CD4-positive, alpha-beta T cell (primary cell): ENCODE data around the gene THAP2. TPM values are rescaled to one million over a fixed set of nuclear protein-coding genes. Genes with fewer than 3 reads are reported as not detected.

Experiments used
- ATAC-seq: fragments of 200-7000 bp; cut with Tn5 transposase; one replicate; pipeline ENCODE4 v1.10.0; 2022; ENCODE audit warnings: mild to moderate bottlenecking; ENCODE audit not compliant: poor library complexity
- CTCF ChIA-PET: fragments of 350-600 bp; sonication (Branson Sonifier 250); formaldehyde crosslinking; loops from one replicate; lab custom pipeline; 2021; ENCODE audit warnings: antibody characterized with exemption, inconsistent platforms; lab: Charles Lee
- POLR2A ChIA-PET: fragments of 350-600 bp; sonication (Branson Sonifier 250); formaldehyde crosslinking; loops from one replicate; lab custom pipeline; 2021; ENCODE audit warnings: antibody characterized with exemption, inconsistent platforms; lab: Charles Lee
- DNase-seq, 14 experiments: peaks; one replicate each; pipeline ENCODE4 v3.0.0-alpha.2; 2013 to 2020; ENCODE audit warnings: mixed read lengths in 2 of 14
- H3K27ac ChIP-seq, 2 donors: one replicate each; pipeline versions ENCODE4 v1.5.1 to v1.7.0; 2013; ENCODE audit warnings: low read length in 2 of 2, low read depth in 1 of 2, mild to moderate bottlenecking in 1 of 2
- H3K27me3 ChIP-seq, 2 experiments: 1 replicate in 1 of 2; 2 replicates in 1 of 2; pipeline versions ENCODE4 v1.6.1 to v1.7.0; 2013; ENCODE audit warnings: low read length in 2 of 2, control low read depth in 1 of 2, mild to moderate bottlenecking in 1 of 2, moderate library complexity in 1 of 2; ENCODE audit not compliant: insufficient read depth in 2 of 2, control insufficient read depth in 1 of 2
- H3K36me3 ChIP-seq: one replicate; pipeline ENCODE4 v1.6.1; 2013; ENCODE audit warnings: low read length, control low read depth; ENCODE audit not compliant: insufficient read depth
- H3K4me1 ChIP-seq: one replicate; pipeline ENCODE4 v1.6.1; 2013; ENCODE audit warnings: low read length, control low read depth; ENCODE audit not compliant: insufficient read depth
- H3K4me3 ChIP-seq: one replicate; pipeline ENCODE4 v1.5.1; 2013; ENCODE audit warnings: mild to moderate bottlenecking, low read length, moderate library complexity
- H3K9me3 ChIP-seq, 2 experiments: 1 replicate in 1 of 2; 2 replicates in 1 of 2; pipeline versions ENCODE4 v1.6.1 to v1.7.0; 2013; ENCODE audit warnings: low read length in 2 of 2, mild to moderate bottlenecking in 2 of 2, control low read depth in 1 of 2, moderate library complexity in 1 of 2; ENCODE audit not compliant: control insufficient read depth in 1 of 2, insufficient read depth in 1 of 2
- H3K27ac Mint-ChIP-seq: one replicate; pipeline ENCODE4 v1.8.0; 2020; ENCODE audit warnings: mixed read lengths
- H3K27me3 Mint-ChIP-seq: one replicate; pipeline ENCODE4 v1.8.0; 2021; ENCODE audit warnings: mixed read lengths
- H3K36me3 Mint-ChIP-seq: one replicate; pipeline ENCODE4 v1.8.0; 2021; ENCODE audit warnings: low read depth, mixed read lengths
- H3K4me1 Mint-ChIP-seq: one replicate; pipeline ENCODE4 v1.8.0; 2021; ENCODE audit warnings: low read depth, mixed read lengths
- H3K4me3 Mint-ChIP-seq: one replicate; pipeline ENCODE4 v1.8.0; 2020; ENCODE audit warnings: mild to moderate bottlenecking, mixed read lengths
- H3K9me3 Mint-ChIP-seq: one replicate; pipeline ENCODE4 v1.8.0; 2020; ENCODE audit warnings: mixed read lengths
- intact Hi-C, 2 experiments: fragments of 100-400 bp; cut with DNase I in 1 of 2; cut with micrococcal nuclease in 1 of 2; formaldehyde crosslinking; loops; one replicate each; pipeline versions ENCODE4 v1.15.1 to v1.9.0; 2023 to 2025; cut with DNase I, micrococcal nuclease
- total RNA-seq, 174 experiments: library from RNA in 2 of 174; stranded (reverse) in 2 of 174; gene quantifications; one replicate each; pipeline ENCODE4 v1.2.3 and lab custom pipeline; 2021 to 2026
- TF ChIP-seq, protein P1 (sequence below): fragments of 200-600 bp; IDR thresholded peaks from one replicate; pipeline ENCODE4 v1.8.0; 2022; ENCODE audit warnings: antibody characterized with exemption, mild to moderate bottlenecking

Gene THAP2
- total RNA-seq, 2 experiments from 2014 or later = 12.1 to 12.6 TPM

DNA sequence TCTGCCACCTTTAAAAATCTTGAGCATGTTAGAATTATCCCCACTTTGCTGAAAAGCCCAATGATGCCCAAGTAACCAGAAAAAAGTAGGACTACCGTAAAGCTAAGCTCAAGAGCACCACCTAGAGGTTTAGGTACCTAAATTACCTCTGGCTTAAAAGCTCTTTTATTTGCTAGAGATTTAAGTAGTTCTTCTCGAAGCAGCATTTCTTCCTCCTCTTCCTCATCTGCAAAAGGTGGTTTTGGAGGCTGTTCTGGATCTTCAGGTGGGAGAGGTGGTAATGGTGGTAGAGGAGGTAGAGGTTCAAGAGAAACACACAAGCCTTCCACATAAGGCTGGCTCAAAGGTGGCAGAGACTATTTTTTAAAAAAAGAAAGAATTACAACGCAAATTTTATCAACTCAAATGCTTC is 27.4 kb upstream of the THAP2 start:
- ChIA-PET CTCF (interaction anchor here (0.7 to 1.7 kb wide), 18 partner anchors 9 to 117 kb away, joined by 3 to 14 read pairs (median 3); partner anchors contain the start of genes THAP2, TMEM19 and ZFC3H1), POLR2A (interaction anchor here (0.8 to 1.4 kb wide), 7 partner anchors 10 to 221 kb away, joined by 3 to 19 read pairs (median 3); partner anchors contain the start of genes RAB21, THAP2, TMEM19 and ZFC3H1)
- H3K27ac Mint-ChIP-seq = peak overlapping the region; percentile 5
- H3K4me3 Mint-ChIP-seq = no peak overlapping the region
- Histone ChIP-seq H3K36me3 (peaks cover 85% of the 10 kb centered on the region), H3K27ac (no peak overlapping the region), H3K4me3 (no peak overlapping the region), H3K4me1 (no peaks in the 10 kb centered on the region), H3K27me3 (no peaks in the 10 kb centered on the region), H3K9me3 (no peaks in the 10 kb centered on the region)
- H3K4me1 Mint-ChIP-seq = peaks cover 27% of the 10 kb centered on the region
- H3K9me3 Mint-ChIP-seq = no peaks in the 10 kb centered on the region
- H3K36me3 Mint-ChIP-seq = peaks cover 93% of the 10 kb centered on the region
- no peaks in the 10 kb centered on the region for H3K27me3 Mint-ChIP-seq
- peak in 3 of 14 experiments; percentile 65 to 78 (median 77) for DNase-seq
- TF ChIP-seq, protein P1, sequence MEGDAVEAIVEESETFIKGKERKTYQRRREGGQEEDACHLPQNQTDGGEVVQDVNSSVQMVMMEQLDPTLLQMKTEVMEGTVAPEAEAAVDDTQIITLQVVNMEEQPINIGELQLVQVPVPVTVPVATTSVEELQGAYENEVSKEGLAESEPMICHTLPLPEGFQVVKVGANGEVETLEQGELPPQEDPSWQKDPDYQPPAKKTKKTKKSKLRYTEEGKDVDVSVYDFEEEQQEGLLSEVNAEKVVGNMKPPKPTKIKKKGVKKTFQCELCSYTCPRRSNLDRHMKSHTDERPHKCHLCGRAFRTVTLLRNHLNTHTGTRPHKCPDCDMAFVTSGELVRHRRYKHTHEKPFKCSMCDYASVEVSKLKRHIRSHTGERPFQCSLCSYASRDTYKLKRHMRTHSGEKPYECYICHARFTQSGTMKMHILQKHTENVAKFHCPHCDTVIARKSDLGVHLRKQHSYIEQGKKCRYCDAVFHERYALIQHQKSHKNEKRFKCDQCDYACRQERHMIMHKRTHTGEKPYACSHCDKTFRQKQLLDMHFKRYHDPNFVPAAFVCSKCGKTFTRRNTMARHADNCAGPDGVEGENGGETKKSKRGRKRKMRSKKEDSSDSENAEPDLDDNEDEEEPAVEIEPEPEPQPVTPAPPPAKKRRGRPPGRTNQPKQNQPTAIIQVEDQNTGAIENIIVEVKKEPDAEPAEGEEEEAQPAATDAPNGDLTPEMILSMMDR = peak; percentile 89
- ATAC-seq = peak; percentile 79
- intact Hi-C loops = loop anchor here (1.0 to 10.0 kb wide), 5 partner anchors 110 to 1762 kb away; no protein-coding TSS in a partner anchor

GRCh38 chr12:71638499-71638898 is 25.6 kb upstream of the THAP2 start:
- no peak overlapping the region for H3K27ac Mint-ChIP-seq
- DNase-seq (no peak), ATAC-seq (no peak)
- peaks cover 34% of the 10 kb centered on the region for H3K4me1 Mint-ChIP-seq
- TF ChIP-seq, protein P1 = no peak
- H3K36me3 ChIP-seq = peaks cover 85% of the 10 kb centered on the region
- no peaks in the 10 kb centered on the region for H3K27me3 ChIP-seq
- no peak overlapping the region for H3K4me3 Mint-ChIP-seq
- no peaks in the 10 kb centered on the region for H3K9me3 ChIP-seq
- H3K4me3 ChIP-seq = no peak overlapping the region
- no peaks in the 10 kb centered on the region for H3K4me1 ChIP-seq
- peaks cover 93% of the 10 kb centered on the region for H3K36me3 Mint-ChIP-seq
- H3K9me3 Mint-ChIP-seq = no peaks in the 10 kb centered on the region
- H3K27ac ChIP-seq = no peak overlapping the region
- POLR2A ChIA-PET = no interaction called here
- CTCF ChIA-PET = no interaction called here
- intact Hi-C loops = loop anchor here (10.0 kb wide), 2 partner anchors 256 to 1764 kb away; no protein-coding TSS in a partner anchor
- H3K27me3 Mint-ChIP-seq = no peaks in the 10 kb centered on the region

- no peaks in the 10 kb centered on the region for H3K9me3 Mint-ChIP-seq
- H3K9me3 ChIP-seq = no peaks in the 10 kb centered on the region
- peaks cover 85% of the 10 kb centered on the region for H3K36me3 ChIP-seq
- peak in 2 of 14 experiments; percentile 14 to 32 for DNase-seq
- TF ChIP-seq, protein P1 = no peak
- no peaks in the 10 kb centered on the region for H3K27me3 Mint-ChIP-seq
- no peak overlapping the region for H3K4me3 Mint-ChIP-seq
- no peaks in the 10 kb centered on the region for H3K4me1 ChIP-seq
- no peak overlapping the region for H3K27ac ChIP-seq
- peak overlapping the region; percentile 42 for H3K27ac Mint-ChIP-seq
- H3K4me1 Mint-ChIP-seq = peaks cover 42% of the 10 kb centered on the region
- no peak overlapping the region for H3K4me3 ChIP-seq
- ATAC-seq = no peak
- CTCF ChIA-PET = no interaction called here
- intact Hi-C loops = loop anchor here (10.0 kb wide), 2 partner anchors 255 to 1765 kb away; no protein-coding TSS in a partner anchor
- no peaks in the 10 kb centered on the region for H3K27me3 ChIP-seq
- POLR2A ChIA-PET = interaction anchor here (1.4 kb wide), 1 partner anchor 25 kb away, joined by 4 read pairs; the partner anchor contains the start of gene THAP2
- peaks cover 93% of the 10 kb centered on the region for H3K36me3 Mint-ChIP-seq
These were observed 24.8 kb upstream of the THAP2 start for GRCh38 chr12:71639341-71639760.
